GM12878 (cell line): ENCODE data around the gene GPBP1L1. TPM values are rescaled to one million over a fixed set of nuclear protein-coding genes. Genes with fewer than 3 reads are reported as not detected.

ENCODE experiments used
- ATAC-seq: fragments of 200-7000 bp; cut with Tn5 transposase; 3 replicates; pipeline ENCODE4 v1.9.1; 2020; ENCODE audit warnings: mild to moderate bottlenecking, moderate library complexity
- BruUV-seq: library from RNA; stranded (reverse); fragments of 400-500 nt; replicated peaks from 2 replicates; lab custom pipeline; 2021; lab: Mats Ljungman, UMichigan
- CTCF ChIA-PET: fragments of 300-600 bp; sonication (Branson Sonifier 250); formaldehyde crosslinking; extraction: SDS; loops from one replicate; lab custom pipeline; 2021; ENCODE audit warnings: inconsistent platforms; lab: Yijun Ruan, JAX
- POLR2A ChIA-PET: fragments of 350-600 bp; formaldehyde crosslinking; extraction: SDS; loops from one replicate; lab custom pipeline; 2021; ENCODE audit warnings: inconsistent platforms; lab: Charles Lee
- RAD21 ChIA-PET: fragments of 300-600 bp; sonication (Branson Sonifier 250); formaldehyde crosslinking; loops from one replicate; lab custom pipeline; 2023; ENCODE audit warnings: antibody characterized with exemption; ENCODE audit not compliant: unreplicated experiment; lab: Charles Lee
- SMC1A ChIA-PET: fragments of 300-600 bp; sonication (Branson Sonifier 250); formaldehyde crosslinking; loops from one replicate; lab custom pipeline; 2023; ENCODE audit not compliant: unreplicated experiment, uncharacterized antibody; lab: Charles Lee
- DNase-seq: peaks from one replicate; pipeline ENCODE4 v3.0.0-alpha.2; 2011; ENCODE audit warnings: low read depth, low spot score
- FAIRE-seq: peaks from 3 replicates; lab custom pipeline; 2011; peaks lifted over from hg19 to GRCh38; lab: Jason Lieb, UNC
- H2AFZ ChIP-seq: 2 replicates; pipeline ENCODE4 v1.6.0; 2011; ENCODE audit warnings: low read depth, low read length, control low read depth; ENCODE audit not compliant: control insufficient read depth
- H3K27ac ChIP-seq: 2 replicates; pipeline ENCODE4 v1.5.1; 2011; ENCODE audit warnings: control low read depth; ENCODE audit not compliant: control insufficient read depth, insufficient read depth
- H3K27me3 ChIP-seq, 2 experiments: replicated peaks in 1 of 2; 2 replicates each; pipeline versions ENCODE4 v1.6.0 to v1.6.1; 2011; ENCODE audit warnings: low read length in 1 of 2; ENCODE audit not compliant: control insufficient read depth in 2 of 2, insufficient read depth in 2 of 2
- H3K36me3 ChIP-seq, 2 experiments: 2 replicates each; pipeline ENCODE4 v1.5.1; 2011; ENCODE audit warnings: low read length in 1 of 2; ENCODE audit not compliant: control insufficient read depth in 2 of 2, insufficient read depth in 2 of 2
- H3K4me1 ChIP-seq: 2 replicates; pipeline ENCODE4 v1.6.1; 2011; ENCODE audit warnings: mild to moderate bottlenecking, low read length, moderate library complexity, mixed read lengths; ENCODE audit not compliant: control insufficient read depth, insufficient read depth
- H3K4me2 ChIP-seq: 2 replicates; pipeline ENCODE4 v1.6.0; 2011; ENCODE audit warnings: control low read depth; ENCODE audit not compliant: control insufficient read depth, insufficient read depth
- H3K4me3 ChIP-seq: fragments of 200-600 bp; sonication (generic); 2 replicates; pipeline ENCODE4 v1.5.1; 2016
- H3K79me2 ChIP-seq: 2 replicates; pipeline ENCODE4 v1.6.0; 2011; ENCODE audit warnings: low read length; ENCODE audit not compliant: control insufficient read depth, insufficient read depth
- H3K9ac ChIP-seq: 2 replicates; pipeline ENCODE4 v1.8.0; 2011; ENCODE audit warnings: low read length, control low read depth, mixed read lengths; ENCODE audit not compliant: control insufficient read depth, insufficient read depth
- H3K9me3 ChIP-seq: replicated peaks from 3 replicates; pipeline ENCODE4 v1.5.1; 2011; ENCODE audit warnings: mild to moderate bottlenecking, low read length; ENCODE audit not compliant: control insufficient read depth, insufficient read depth
- H4K20me1 ChIP-seq: 2 replicates; pipeline ENCODE4 v1.6.0; 2011; ENCODE audit not compliant: control insufficient read depth, insufficient read depth
- ATF7 ChIP-seq: fragments of 450-650 bp; IDR thresholded peaks from 2 replicates; pipeline ENCODE4 v1.6.1; 2016; ENCODE audit warnings: low read depth, mild to moderate bottlenecking
- BCL11A ChIP-seq: IDR thresholded peaks from 2 replicates; pipeline ENCODE4 v1.6.1; 2011; ENCODE audit warnings: low read depth, low read length
- EED ChIP-seq: sonication (generic); IDR thresholded peaks from 2 replicates; pipeline ENCODE4 v1.6.1; 2016; ENCODE audit warnings: antibody characterized with exemption, low read depth
- EGR1 ChIP-seq, 2 experiments: IDR thresholded peaks; 1 replicate in 1 of 2; 2 replicates in 1 of 2; pipeline ENCODE4 v1.6.1; 2011 to 2012; ENCODE audit warnings: low read depth in 2 of 2, low read length in 2 of 2, borderline replicate concordance in 1 of 2, mild to moderate bottlenecking in 1 of 2, moderate library complexity in 1 of 2
- GABPA ChIP-seq: IDR thresholded peaks from 2 replicates; pipeline ENCODE4 v1.6.1; 2014; ENCODE audit warnings: antibody characterized with exemption, low read depth, mild to moderate bottlenecking, inconsistent platforms
- HCFC1 ChIP-seq: fragments of 150-350 bp; IDR thresholded peaks from 2 replicates; pipeline ENCODE4 v1.6.1; 2014; ENCODE audit warnings: low read length
- HDAC6 ChIP-seq: fragments of 200-600 bp; sonication (generic); IDR thresholded peaks from one replicate; pipeline ENCODE4 v1.8.0; 2017; ENCODE audit warnings: antibody characterized with exemption; ENCODE audit not compliant: unreplicated experiment
- IKZF2 ChIP-seq, 2 experiments: fragments of 450-650 bp; IDR thresholded peaks; 2 replicates each; pipeline ENCODE4 v1.6.1; 2017; ENCODE audit warnings: mild to moderate bottlenecking in 2 of 2, moderate library complexity in 2 of 2
- IRF4 ChIP-seq: IDR thresholded peaks from 2 replicates; pipeline ENCODE4 v1.6.1; 2011; ENCODE audit warnings: low read depth, low read length
- JUND ChIP-seq: IDR thresholded peaks from 2 replicates; pipeline ENCODE4 v1.6.1; 2012; ENCODE audit warnings: low read depth, mild to moderate bottlenecking, low read length, improper control_type of control experiment, moderate library complexity
- MYB ChIP-seq: fragments of 150-350 bp; IDR thresholded peaks from 2 replicates; pipeline ENCODE4 v1.6.1; 2014; ENCODE audit warnings: mild to moderate bottlenecking, low read depth, low read length, borderline replicate concordance
- NBN ChIP-seq: fragments of 450-650 bp; IDR thresholded peaks from 2 replicates; pipeline ENCODE4 v1.6.1; 2016
- NR2C2 ChIP-seq: IDR thresholded peaks from 2 replicates; pipeline ENCODE4 v1.6.1; 2011; ENCODE audit warnings: borderline replicate concordance, low read depth; ENCODE audit not compliant: control insufficient read depth, insufficient read length
- POLR2AphosphoS2 ChIP-seq: IDR thresholded peaks from 2 replicates; pipeline ENCODE4 v1.6.1; 2011; ENCODE audit warnings: low read depth, mild to moderate bottlenecking, low read length, improper control_type of control experiment, moderate library complexity
- POU2F2 ChIP-seq: IDR thresholded peaks from 3 replicates; pipeline ENCODE4 v1.6.1; 2011; ENCODE audit warnings: low read depth, mild to moderate bottlenecking, low read length, borderline replicate concordance
- SIX5 ChIP-seq: IDR thresholded peaks from 2 replicates; pipeline ENCODE4 v1.6.1; 2011; ENCODE audit warnings: mild to moderate bottlenecking, low read depth, low read length, moderate library complexity; ENCODE audit not compliant: severe bottlenecking
- SMAD5 ChIP-seq: IDR thresholded peaks from 2 replicates; pipeline ENCODE4 v1.6.1; 2016; ENCODE audit warnings: antibody characterized with exemption, low read depth
- SP1 ChIP-seq: IDR thresholded peaks from one replicate; pipeline ENCODE4 v1.6.1; 2011; ENCODE audit warnings: low read depth, low read length
- SRF ChIP-seq, 2 experiments: IDR thresholded peaks; 2 replicates each; pipeline ENCODE4 v1.6.1; 2011; ENCODE audit warnings: low read depth in 2 of 2, low read length in 2 of 2, mild to moderate bottlenecking in 1 of 2, moderate library complexity in 1 of 2
- ZNF24 ChIP-seq: fragments of 450-650 bp; IDR thresholded peaks from 2 replicates; pipeline ENCODE4 v1.6.1; 2017; ENCODE audit warnings: antibody characterized with exemption, mild to moderate bottlenecking
- WGBS: methylation state at CpG from one replicate; pipeline ENCODE4 v1.1.6; 2016; ENCODE audit warnings: low lambda C conversion rate; ENCODE audit not compliant: insufficient replicate concordance, insufficient coverage; ENCODE audit errors: missing lambda C conversion rate; 5-methylcytosine and 5-hydroxymethylcytosine counted together
- in situ Hi-C: fragments of 300-500 bp; cut with MboI; formaldehyde crosslinking; loops from 9 replicates; pipeline ENCODE4 v1.14.3; 2018; ENCODE audit warnings: mixed read lengths
- intact Hi-C: fragments of 100-400 bp; cut with micrococcal nuclease; formaldehyde crosslinking; loops from one replicate; pipeline ENCODE4 v1.14.2; 2022; ENCODE audit not compliant: unreplicated experiment
- polyA plus RNA-seq, 11 experiments: library from polyadenylated mRNA; depleted of rRNA in 4 of 11; unstranded in 6 of 11; stranded (reverse) in 5 of 11; fragments of >200 nt; fragmentation: Nextera tagmentation in 4 of 11; fragmentation: Illumina TruSeq in 1 of 11; extraction: Ambion mirVana in 4 of 11; extraction: Trizol in 1 of 11; gene quantifications; 1 replicate in 1 of 11; 2 replicates in 10 of 11; pipeline versions ENCODE4 v1.2.1 to v1.2.3, GENCODE V29; 2011 to 2016; ENCODE audit warnings: inconsistent platforms in 2 of 11, missing spikeins in 2 of 11, low read depth in 1 of 11
- total RNA-seq, 4 experiments: library from RNA; depleted of rRNA in 3 of 4; stranded (reverse); fragments of >200 nt in 3 of 4; fragmentation: Illumina TruSeq in 1 of 4; extraction: Trizol in 1 of 4; gene quantifications; 2 replicates each; pipeline versions ENCODE4 v1.2.1 to v1.2.3, GENCODE V29; 2013 to 2021
- TF ChIP-seq, protein P1 (sequence below): IDR thresholded peaks from 2 replicates; pipeline ENCODE4 v1.6.1; 2011; ENCODE audit warnings: low read depth, mild to moderate bottlenecking, low read length, moderate library complexity, borderline replicate concordance; ENCODE audit errors: extremely low read depth
- TF ChIP-seq, protein P2 (sequence below): IDR thresholded peaks from 2 replicates; pipeline ENCODE4 v1.6.1; 2012; ENCODE audit warnings: low read depth, low read length, improper control_type of control experiment
- TF ChIP-seq, protein P3 (sequence below): fragments of 450-650 bp; conservative IDR thresholded peaks from 2 replicates; pipeline ENCODE4 v1.6.1; 2017; ENCODE audit warnings: mild to moderate bottlenecking, moderate library complexity

Gene GPBP1L1
- total and polyA plus RNA-seq, 10 of the 15 experiments (the other 5 are each of a cell fraction or from before 2014, with no cell fraction given) = 37.3 to 91.6 (median 81.2) TPM

DNA sequence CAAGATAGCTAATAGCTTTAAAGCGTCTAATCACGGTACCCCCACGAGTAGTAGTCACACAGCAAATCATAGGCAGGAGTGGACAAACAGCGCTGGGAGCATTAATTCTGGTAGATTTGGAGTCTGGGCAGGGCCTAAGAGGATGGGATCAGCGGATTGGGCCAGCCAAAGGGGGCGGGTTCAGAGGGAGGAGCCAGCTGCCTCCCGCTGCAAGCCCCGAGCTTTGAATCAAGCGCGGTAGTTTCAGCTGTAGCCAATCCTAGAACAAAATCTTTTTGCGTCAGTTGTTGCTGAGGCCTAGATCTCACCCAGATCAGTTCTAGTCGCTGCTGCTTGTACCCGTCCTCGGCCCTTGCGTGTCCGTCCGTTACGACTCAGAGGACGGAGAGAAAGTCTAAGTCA lies 103.1 kb downstream of the GPBP1L1 start:
- Histone ChIP-seq H3K4me1 (peaks cover 12% of the 10 kb centered on the region; the same call in 1 of the 2 replicates), H3K4me3 (peak overlapping the region; percentile 94), H3K79me2 (peaks cover 43% of the 10 kb centered on the region), H3K9ac (peak overlapping the region; percentile 98), H3K4me2 (peak overlapping the region; percentile 87), H3K9me3 (no peaks in the 10 kb centered on the region), H2AFZ (peak overlapping the region; percentile 98), H3K27ac (peak overlapping the region; percentile 97), H3K27me3 (no peaks in the 10 kb centered on the region), H4K20me1 (peaks cover 4% of the 10 kb centered on the region; the same call in 1 of the 2 replicates), H3K36me3 (no peaks in the 10 kb centered on the region)
- TSS peak; percentile 81 for BruUV-seq
- peak; percentile 98 for DNase-seq
- in situ Hi-C loops (loop anchor here (5.0 kb wide), 1 partner anchor 571 kb away; the partner anchor contains the start of genes HECTD3 and UROD), intact Hi-C loops (loop anchor here (2.0 to 10.0 kb wide), 2 partner anchors 104 to 568 kb away; partner anchors contain the start of genes GPBP1L1, HECTD3 and UROD)
- peak; percentile 98 for FAIRE-seq
- SMC1A ChIA-PET = interaction anchor here (1.2 to 6.2 kb wide), 18 partner anchors 9 to 572 kb away, joined by 3 to 35 read pairs (median 7); partner anchors contain the start of genes AKR1A1, CCDC163, HECTD3 and MMACHC
- CTCF ChIA-PET = interaction anchor here (0.8 to 7.8 kb wide), 14 partner anchors 9 to 852 kb away, joined by 3 to 70 read pairs (median 4); partner anchors contain the start of genes PRDX1 and RNU5D-1
- 1% methylated on average over 19 of the region's 19 CpGs for WGBS
- RAD21 ChIA-PET = interaction anchor here (0.7 to 6.3 kb wide), 16 partner anchors 13 to 297 kb away, joined by 3 to 41 read pairs (median 8); partner anchors contain the start of genes AKR1A1, CCDC163, GPBP1L1 and MMACHC
- POLR2A ChIA-PET = interaction anchor here (0.5 to 3.7 kb wide), 27 partner anchors 10 to 852 kb away, joined by 3 to 35 read pairs (median 5); partner anchors contain the start of genes AKR1A1, CCDC163, GPBP1L1 and IPP
- ATAC-seq = peak; percentile 89
- TF ChIP-seq IKZF2 (IDR thresholded peaks at IDR 0.05) (no peak), EGR1 (IDR thresholded peaks at IDR 0.05; ENCODE audit: borderline replicate concordance in 1 of 2, low read depth in 2 of 2, low read length in 2 of 2) (no peak), IRF4 (no peak), GABPA (no peak), POU2F2 (peak; percentile 52; the same call in 1 of the 3 replicates), HDAC6 (no peak), SIX5 (no peak), NBN (no peak), SMAD5 (no peak), ATF7 (no peak), ZNF24 (no peak), EED (no peak), MYB (no peak), HCFC1 (no peak), BCL11A (no peak), SP1 (peak; percentile 53), SRF (IDR thresholded peaks at IDR 0.05; ENCODE audit: low read depth in 2 of 2, low read length in 2 of 2) (no peak), JUND (no peak), POLR2AphosphoS2 (no peak), NR2C2 (no peak)
- TF ChIP-seq, protein P1, sequence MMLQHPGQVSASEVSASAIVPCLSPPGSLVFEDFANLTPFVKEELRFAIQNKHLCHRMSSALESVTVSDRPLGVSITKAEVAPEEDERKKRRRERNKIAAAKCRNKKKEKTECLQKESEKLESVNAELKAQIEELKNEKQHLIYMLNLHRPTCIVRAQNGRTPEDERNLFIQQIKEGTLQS = no peak
- TF ChIP-seq, protein P2, sequence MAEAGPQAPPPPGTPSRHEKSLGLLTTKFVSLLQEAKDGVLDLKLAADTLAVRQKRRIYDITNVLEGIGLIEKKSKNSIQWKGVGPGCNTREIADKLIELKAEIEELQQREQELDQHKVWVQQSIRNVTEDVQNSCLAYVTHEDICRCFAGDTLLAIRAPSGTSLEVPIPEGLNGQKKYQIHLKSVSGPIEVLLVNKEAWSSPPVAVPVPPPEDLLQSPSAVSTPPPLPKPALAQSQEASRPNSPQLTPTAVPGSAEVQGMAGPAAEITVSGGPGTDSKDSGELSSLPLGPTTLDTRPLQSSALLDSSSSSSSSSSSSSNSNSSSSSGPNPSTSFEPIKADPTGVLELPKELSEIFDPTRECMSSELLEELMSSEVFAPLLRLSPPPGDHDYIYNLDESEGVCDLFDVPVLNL = peak; percentile 92
- TF ChIP-seq, protein P3, sequence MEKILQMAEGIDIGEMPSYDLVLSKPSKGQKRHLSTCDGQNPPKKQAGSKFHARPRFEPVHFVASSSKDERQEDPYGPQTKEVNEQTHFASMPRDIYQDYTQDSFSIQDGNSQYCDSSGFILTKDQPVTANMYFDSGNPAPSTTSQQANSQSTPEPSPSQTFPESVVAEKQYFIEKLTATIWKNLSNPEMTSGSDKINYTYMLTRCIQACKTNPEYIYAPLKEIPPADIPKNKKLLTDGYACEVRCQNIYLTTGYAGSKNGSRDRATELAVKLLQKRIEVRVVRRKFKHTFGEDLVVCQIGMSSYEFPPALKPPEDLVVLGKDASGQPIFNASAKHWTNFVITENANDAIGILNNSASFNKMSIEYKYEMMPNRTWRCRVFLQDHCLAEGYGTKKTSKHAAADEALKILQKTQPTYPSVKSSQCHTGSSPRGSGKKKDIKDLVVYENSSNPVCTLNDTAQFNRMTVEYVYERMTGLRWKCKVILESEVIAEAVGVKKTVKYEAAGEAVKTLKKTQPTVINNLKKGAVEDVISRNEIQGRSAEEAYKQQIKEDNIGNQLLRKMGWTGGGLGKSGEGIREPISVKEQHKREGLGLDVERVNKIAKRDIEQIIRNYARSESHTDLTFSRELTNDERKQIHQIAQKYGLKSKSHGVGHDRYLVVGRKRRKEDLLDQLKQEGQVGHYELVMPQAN = no peak
